Measurements from ENCODE around the gene DMGDH. TPM values are rescaled to one million over a fixed set of nuclear protein-coding genes. Genes with fewer than 3 reads are reported as not detected.

The DMGDH gene
- total and polyA plus RNA-seq, 4 donors = 0.24 to 2.6 (median 1.1) TPM

DNA sequence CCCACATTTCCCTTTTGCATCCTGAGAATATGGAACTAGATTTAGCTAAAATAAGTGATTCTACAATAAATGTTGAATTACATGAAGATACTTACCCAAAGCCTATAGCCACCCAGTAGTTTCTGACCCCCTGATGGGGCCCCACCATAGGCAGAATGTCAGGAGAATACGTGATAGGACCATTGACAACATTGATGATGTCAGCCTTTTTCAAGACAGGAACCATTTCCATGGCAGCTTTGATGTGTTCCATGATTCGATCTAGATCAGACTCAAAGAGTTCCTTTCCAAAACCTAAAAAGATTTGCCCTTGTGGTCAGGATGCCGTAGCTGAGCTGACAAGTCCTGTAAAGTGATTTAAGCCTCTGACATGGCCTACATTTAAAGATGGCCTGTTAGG is 27.3 kb downstream of the DMGDH start:
- DNase-seq = no peak
- WGBS, 2 donors = 85 to 87% methylated on average over 3 of the region's 3 CpGs

DNA sequence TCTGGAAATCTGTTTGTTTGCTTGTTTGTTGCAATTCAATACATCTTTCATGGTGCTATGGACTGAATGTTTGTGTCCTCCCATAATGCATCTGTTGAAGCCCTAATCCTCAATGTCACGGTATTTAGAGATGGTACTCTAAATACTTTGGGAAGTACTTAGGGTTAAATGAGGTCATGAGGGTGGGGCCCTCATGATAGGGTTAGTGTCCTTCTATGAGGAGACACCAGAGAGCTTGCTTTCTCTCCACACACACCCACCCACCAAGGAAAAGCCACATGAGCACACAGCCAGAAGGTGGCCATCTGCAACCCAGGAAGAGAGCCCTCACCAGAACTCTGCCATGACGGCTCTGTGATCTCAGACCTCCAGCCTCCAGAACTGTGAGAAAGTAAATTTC is 32.7 kb downstream of the DMGDH start:
- ATAC-seq (ENCODE audit: insufficient read depth, low FRiP score) (no peak), DNase-seq (no peak)
- Histone ChIP-seq H3K4me3 (no peak overlapping the region), H3K9ac (ENCODE audit: insufficient read depth in 1 of 2, low read length in 2 of 2) (no peak overlapping the region), H3K4me1 (ENCODE audit: control insufficient read depth in 5 of 5, insufficient read depth in 5 of 5, low read length in 5 of 5) (no peaks in the 10 kb centered on the region), H3K9me3 (ENCODE audit: control insufficient read depth in 4 of 4, insufficient read depth in 3 of 4, low read length in 3 of 4) (peaks cover 0 to 3% (median 1%) of the 10 kb centered on the region in 4 donors), H3K27me3 (ENCODE audit: control insufficient read depth in 3 of 3, insufficient read depth in 3 of 3, low read length in 2 of 3) (no peaks in the 10 kb centered on the region), H3K36me3 (ENCODE audit: control insufficient read depth in 4 of 4, insufficient read depth in 4 of 4, low read length in 4 of 4) (no peaks in the 10 kb centered on the region), H3K27ac (ENCODE audit: low read depth in 1 of 2, low read length in 1 of 2) (no peak overlapping the region)
- 96% methylated on average over 2 of the region's 2 CpGs for WGBS, 2 donors
- no peak for TF ChIP-seq CTCF (IDR thresholded peaks at IDR 0.05; ENCODE audit: control extremely low read depth, extremely low read depth)

More for the DNA sequence above, 27.3 kb downstream of the DMGDH start:
- Histone ChIP-seq H3K9me3 (ENCODE audit: control insufficient read depth in 4 of 4, insufficient read depth in 3 of 4, low read length in 3 of 4) (no peaks in the 10 kb centered on the region), H3K27ac (ENCODE audit: low read depth in 1 of 2, low read length in 1 of 2) (no peak overlapping the region), H3K9ac (ENCODE audit: insufficient read depth in 1 of 2, low read length in 2 of 2) (no peak overlapping the region), H3K27me3 (ENCODE audit: control insufficient read depth in 3 of 3, insufficient read depth in 3 of 3, low read length in 2 of 3) (no peaks in the 10 kb centered on the region), H3K36me3 (ENCODE audit: control insufficient read depth in 4 of 4, insufficient read depth in 4 of 4, low read length in 4 of 4) (no peaks in the 10 kb centered on the region), H3K4me3 (no peak overlapping the region), H3K4me1 (ENCODE audit: control insufficient read depth in 5 of 5, insufficient read depth in 5 of 5, low read length in 5 of 5) (no peaks in the 10 kb centered on the region)
- TF ChIP-seq CTCF (IDR thresholded peaks at IDR 0.05; ENCODE audit: control extremely low read depth, extremely low read depth) = no peak
- no peak for ATAC-seq (ENCODE audit: insufficient read depth, low FRiP score)

DNA sequence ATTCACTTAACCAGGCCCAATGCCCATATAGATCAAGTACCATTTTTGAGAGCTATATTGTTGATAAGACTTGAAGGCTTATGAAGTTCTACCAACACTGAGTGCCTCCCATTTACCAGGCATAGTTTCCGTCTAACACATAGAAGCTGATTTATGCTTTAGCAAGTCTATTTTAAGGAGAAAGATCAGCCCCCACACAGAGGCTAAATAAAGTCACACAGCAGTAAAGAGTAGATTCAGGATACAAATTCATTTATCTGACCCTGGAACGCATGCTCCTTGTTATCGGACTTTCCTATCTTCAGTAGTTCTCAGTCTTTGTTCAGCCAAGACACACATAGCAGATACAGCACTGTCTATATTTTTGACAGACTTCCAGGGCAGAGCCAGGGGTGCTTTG is 34.2 kb downstream of the DMGDH start:
- Histone ChIP-seq H3K27ac (ENCODE audit: low read depth in 1 of 2, low read length in 1 of 2) (no peak overlapping the region), H3K4me1 (ENCODE audit: control insufficient read depth in 5 of 5, insufficient read depth in 5 of 5, low read length in 5 of 5) (no peaks in the 10 kb centered on the region), H3K9me3 (ENCODE audit: control insufficient read depth in 4 of 4, insufficient read depth in 3 of 4, low read length in 3 of 4) (peaks cover 0 to 3% (median 1%) of the 10 kb centered on the region in 4 donors), H3K36me3 (ENCODE audit: control insufficient read depth in 4 of 4, insufficient read depth in 4 of 4, low read length in 4 of 4) (no peaks in the 10 kb centered on the region), H3K27me3 (ENCODE audit: control insufficient read depth in 3 of 3, insufficient read depth in 3 of 3, low read length in 2 of 3) (no peaks in the 10 kb centered on the region), H3K9ac (ENCODE audit: insufficient read depth in 1 of 2, low read length in 2 of 2) (no peak overlapping the region), H3K4me3 (no peak overlapping the region)
- WGBS, 2 donors = 93 to 94% methylated on average over 3 of the region's 3 CpGs
- no peak for TF ChIP-seq CTCF (IDR thresholded peaks at IDR 0.05; ENCODE audit: control extremely low read depth, extremely low read depth)
- DNase-seq = no peak
- no peak for ATAC-seq (ENCODE audit: insufficient read depth, low FRiP score)

DNA sequence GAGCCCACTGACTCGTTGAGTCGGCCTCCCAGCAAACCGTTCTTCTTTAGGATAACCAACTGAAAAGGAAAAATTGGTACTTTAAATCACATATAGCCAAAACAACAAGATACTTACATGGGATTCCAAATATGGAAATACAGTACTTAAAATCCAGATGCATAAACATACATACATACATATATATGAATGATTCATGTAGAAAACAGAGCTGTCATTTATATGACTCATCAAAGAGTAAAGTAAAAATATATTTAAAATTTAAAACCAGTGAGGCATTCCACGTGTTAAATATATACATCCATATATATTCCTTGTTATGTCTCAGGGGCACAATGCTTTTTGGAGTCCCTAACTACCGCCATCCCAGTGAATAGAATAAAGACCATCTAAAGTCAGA is 36.7 kb downstream of the DMGDH start:
- ATAC-seq (ENCODE audit: insufficient read depth, low FRiP score) (no peak), DNase-seq (no peak)
- 93 to 95% methylated on average over 5 of the region's 5 CpGs for WGBS, 2 donors
- Histone ChIP-seq H3K9ac (ENCODE audit: insufficient read depth in 1 of 2, low read length in 2 of 2) (no peak overlapping the region), H3K9me3 (ENCODE audit: control insufficient read depth in 4 of 4, insufficient read depth in 3 of 4, low read length in 3 of 4) (peaks cover 0 to 3% (median 1%) of the 10 kb centered on the region in 4 donors), H3K36me3 (ENCODE audit: control insufficient read depth in 4 of 4, insufficient read depth in 4 of 4, low read length in 4 of 4) (no peaks in the 10 kb centered on the region), H3K27ac (ENCODE audit: low read depth in 1 of 2, low read length in 1 of 2) (no peak overlapping the region), H3K4me3 (no peak overlapping the region), H3K27me3 (ENCODE audit: control insufficient read depth in 3 of 3, insufficient read depth in 3 of 3, low read length in 2 of 3) (no peaks in the 10 kb centered on the region), H3K4me1 (ENCODE audit: control insufficient read depth in 5 of 5, insufficient read depth in 5 of 5, low read length in 5 of 5) (no peaks in the 10 kb centered on the region)
- no peak for TF ChIP-seq CTCF (IDR thresholded peaks at IDR 0.05; ENCODE audit: control extremely low read depth, extremely low read depth)

Data from lung (tissue), 12 donors.